GM19035 (cell line): Measurements from ENCODE around the gene FMN1.

Experiments used
- ATAC-seq: cut with Tn5 transposase; IDR thresholded peaks from one replicate; pipeline ENCODE4 v1.9.1; 2021; ENCODE audit not compliant: unreplicated experiment

Gene FMN1

DNA sequence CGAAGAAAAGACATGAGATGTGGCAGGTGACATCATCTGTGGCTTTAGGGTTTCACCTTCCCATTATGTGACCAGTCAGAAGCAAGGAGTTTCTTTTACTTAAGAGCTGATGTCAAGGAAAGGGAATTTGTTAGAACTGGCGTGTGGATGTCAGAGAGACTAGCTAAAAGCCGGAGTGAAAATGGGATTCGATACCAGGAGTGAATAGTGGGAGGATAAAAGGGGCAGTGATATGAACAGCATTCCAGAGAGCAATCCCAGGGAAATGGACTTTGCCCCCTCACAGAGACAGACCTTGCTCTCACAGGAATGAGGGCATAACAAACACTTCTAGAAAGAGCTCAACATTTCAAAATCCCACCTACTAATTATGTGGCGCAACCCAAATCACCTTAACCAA, 5.9 kb upstream of the FMN1 start:
- ATAC-seq: no peak

DNA sequence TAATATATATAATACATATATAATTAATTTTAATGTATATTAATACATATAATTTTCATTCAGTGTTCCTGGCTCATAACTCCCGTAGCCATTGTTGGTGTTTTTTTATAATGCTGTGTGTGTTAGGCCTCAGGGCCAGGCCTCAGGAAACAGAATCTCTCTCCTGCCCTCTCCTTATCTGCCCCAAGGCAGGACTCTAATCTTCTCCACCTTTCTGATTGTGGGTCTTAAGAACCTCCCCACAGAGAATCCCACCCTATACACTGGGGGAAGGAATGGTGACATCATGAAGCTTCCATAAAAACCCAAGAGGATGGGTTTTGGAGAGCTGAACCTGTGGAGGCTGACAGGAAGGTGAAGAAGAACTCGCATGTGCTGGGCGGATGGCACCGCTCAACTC, 4.0 kb upstream of the FMN1 start:
- ATAC-seq: no peak

DNA sequence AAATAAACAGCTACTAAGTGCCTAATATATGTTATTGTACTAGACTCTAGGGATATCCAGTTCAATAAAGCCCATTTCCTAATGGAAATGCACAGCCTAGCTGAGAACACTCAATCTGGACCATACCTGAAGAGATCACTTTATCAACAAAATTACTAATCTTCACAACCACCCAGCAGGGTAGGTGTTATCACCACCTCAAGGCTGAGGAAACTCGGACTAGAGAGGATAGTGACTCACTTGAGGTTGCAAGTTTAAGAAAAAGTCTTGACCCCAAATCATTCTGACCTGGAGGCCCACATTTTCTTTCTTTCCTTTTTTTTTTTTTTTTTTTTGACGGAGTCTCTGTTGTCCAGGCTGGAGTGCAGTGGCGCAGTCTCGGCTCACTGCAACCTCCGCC, 3.1 kb upstream of the FMN1 start:
- no peak for ATAC-seq

GRCh38 chr15:33194237-33194636, 277 bp downstream of the FMN1 start:
- peak; percentile 13 for ATAC-seq

GRCh38 chr15:33191591-33191990, 2.9 kb downstream of the FMN1 start:
- ATAC-seq: no peak

DNA sequence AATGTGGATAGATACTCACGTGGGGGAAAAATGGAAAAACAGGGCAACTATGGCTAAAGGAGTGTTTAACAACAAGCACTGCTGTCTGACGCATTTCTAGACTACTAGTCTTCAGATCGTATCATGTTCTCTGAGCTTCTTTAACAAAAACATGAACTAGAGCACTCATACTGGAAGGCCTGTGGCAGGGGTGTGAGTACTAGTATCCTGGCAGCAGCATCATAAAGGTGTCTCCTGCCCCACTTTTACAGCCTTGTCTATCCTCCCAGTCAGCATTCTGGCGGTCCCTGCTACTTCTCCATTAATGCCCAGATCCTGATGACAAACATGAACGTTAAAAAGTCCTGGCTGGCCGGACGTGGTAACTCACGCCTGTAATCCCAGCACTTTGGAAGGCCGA, 4.0 kb downstream of the FMN1 start:
- ATAC-seq: no peak

DNA sequence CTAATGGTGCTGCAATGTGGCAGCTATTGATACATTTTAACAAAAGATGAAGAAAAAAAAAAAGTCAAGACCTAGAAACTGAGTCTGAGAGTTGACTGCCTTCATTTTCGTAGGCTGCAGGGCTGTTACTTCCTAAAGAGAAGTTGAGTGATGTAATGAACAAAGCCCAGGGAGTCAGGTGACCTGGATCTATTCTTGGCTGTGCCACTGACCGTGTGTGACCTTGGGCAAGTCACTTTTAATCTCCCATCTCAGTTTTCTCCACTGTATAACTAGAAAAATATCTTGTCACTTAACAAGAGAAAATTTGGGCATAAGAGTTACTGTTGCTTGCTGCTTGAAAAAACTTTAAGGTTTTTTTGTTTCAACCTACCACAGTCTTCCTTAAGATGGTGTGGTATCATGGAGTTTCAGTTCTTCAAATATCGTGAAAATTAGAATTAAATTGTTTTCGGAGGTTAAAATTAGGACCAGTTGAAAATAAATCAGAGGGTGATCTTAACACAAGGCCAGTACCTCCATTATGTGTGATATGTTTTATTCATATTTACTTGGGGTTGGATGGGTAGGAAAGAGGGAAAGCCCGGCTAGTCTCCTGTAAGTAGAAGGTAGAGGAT, 5.8 kb downstream of the FMN1 start:
- no peak for ATAC-seq

DNA sequence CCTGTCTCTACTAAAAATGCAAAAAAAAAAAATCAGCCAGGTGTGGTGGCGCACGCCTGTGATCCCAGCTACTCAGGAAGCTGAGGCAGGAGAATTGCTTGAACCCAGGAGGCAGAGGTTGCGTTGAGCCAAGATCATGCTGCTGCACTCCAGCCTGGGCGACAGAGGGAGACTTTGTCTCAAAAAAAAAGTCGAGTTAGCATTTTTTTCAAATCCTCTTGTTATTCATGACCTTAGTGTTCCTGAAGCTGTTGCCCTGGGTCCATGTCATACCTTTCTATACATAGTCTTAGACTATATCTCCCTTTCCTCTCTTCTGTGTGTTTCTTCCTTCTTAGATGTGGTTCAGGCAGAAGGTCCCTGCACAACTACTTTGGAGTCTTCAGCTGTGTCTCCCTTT, 6.4 kb downstream of the FMN1 start:
- no peak for ATAC-seq

DNA sequence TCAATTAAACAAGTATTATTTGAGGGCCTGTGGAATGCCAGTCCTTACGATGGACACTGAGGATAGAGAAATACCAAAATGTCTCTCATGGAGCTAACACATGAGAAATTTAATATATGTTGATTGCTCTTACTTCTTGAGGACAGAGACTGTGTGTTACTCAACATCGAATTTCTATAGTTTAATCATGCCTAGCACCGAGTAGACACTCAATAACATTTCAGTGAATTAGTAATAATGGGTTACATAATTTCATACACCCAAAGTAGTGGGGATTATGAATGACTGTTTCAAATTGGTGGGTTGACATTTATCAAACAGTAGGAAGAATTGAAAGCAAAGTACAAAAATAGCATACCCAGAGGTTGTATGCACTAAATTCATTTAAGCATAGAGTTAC, 11.2 kb downstream of the FMN1 start:
- no peak for ATAC-seq

GRCh38 chr15:33182926-33183325, 11.6 kb downstream of the FMN1 start:
- no peak for ATAC-seq

GRCh38 chr15:33182278-33182905, 12.1 kb downstream of the FMN1 start:
- no peak for ATAC-seq

DNA sequence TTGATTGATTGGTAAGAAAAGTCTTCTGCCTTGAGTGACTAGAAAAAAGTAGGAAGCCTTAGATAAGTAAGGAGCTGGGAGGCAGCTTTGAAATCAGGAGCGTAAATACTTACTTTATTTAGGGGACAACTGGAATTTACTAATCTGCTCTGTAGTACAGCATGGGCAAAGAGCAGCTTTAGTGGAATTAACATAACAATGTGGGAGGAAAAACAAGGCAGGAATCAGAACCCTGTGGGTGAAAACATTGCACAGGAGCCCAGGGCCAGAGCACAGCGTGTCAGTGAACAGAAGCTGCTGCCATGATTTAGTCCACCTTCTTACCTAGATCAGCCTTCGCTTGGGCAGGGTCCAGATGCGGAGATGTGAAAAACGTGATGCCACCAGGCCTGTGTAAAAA, 14.6 kb downstream of the FMN1 start:
- no peak for ATAC-seq

- no peak for ATAC-seq
These were observed 23.3 kb downstream of the FMN1 start for GRCh38 chr15:33171202-33171601.

DNA sequence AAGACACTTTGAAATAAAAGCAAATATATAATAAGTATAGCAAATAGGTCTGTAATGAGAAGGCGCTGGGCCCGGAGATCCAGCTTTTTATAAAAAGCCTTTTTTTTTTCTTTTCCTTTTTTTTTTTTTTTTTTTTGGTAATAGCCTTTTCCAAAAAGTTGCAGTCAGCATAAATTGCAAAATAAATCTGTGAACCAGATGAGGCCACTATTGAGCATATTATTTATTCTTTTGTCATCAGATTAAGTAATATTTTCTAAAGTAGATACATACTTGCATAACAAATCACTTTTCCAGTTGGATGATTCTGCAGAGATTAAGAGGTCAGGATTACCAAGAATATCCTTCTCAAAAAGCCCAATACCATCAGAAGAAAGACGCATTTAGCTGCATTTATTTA, 24.9 kb downstream of the FMN1 start:
- no peak for ATAC-seq

- peak; percentile 50 for ATAC-seq
These were observed 26.1 kb downstream of the FMN1 start for GRCh38 chr15:33168444-33168843.

DNA sequence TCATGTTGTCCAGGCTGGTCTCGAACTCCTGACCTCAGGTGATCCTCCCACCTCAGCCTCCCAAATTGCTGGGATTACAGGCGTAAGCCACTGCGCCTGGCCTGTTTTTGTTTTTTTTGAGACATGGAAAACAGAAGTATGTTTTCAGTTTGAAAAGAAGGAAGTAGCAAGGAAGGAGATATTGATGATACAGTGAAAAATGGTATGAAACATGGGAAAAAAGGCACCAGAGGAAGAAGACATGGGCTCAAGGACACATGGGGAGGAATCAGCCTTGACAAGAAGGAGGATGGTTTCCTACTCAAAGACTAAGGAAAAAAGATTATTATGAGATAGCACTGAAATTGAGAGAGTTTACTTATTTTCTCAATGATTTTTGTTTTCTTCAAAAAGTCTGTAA, 30.7 kb downstream of the FMN1 start:
- ATAC-seq: no peak

DNA sequence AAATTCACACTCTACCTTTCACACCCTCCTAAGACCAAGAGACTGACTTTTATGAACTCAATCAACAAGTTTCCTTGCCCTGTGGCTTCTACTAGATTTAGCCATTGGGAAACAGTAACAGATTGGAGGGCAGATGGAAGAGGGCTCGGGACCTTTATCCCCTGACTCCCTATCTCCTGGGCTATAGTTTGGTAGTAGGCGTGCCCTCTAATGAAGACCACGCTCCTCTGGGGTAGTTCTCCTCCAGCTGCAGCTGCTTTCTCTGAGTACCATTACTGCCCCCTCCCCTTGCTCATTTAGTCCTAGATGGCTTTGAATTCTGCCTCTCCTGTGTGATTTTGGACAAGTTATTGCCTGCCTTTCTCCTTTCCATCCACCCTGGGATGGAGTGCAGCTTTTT, 33.3 kb downstream of the FMN1 start:
- no peak for ATAC-seq

GRCh38 chr15:33160581-33161165, 33.8 kb downstream of the FMN1 start:
- no peak for ATAC-seq

DNA sequence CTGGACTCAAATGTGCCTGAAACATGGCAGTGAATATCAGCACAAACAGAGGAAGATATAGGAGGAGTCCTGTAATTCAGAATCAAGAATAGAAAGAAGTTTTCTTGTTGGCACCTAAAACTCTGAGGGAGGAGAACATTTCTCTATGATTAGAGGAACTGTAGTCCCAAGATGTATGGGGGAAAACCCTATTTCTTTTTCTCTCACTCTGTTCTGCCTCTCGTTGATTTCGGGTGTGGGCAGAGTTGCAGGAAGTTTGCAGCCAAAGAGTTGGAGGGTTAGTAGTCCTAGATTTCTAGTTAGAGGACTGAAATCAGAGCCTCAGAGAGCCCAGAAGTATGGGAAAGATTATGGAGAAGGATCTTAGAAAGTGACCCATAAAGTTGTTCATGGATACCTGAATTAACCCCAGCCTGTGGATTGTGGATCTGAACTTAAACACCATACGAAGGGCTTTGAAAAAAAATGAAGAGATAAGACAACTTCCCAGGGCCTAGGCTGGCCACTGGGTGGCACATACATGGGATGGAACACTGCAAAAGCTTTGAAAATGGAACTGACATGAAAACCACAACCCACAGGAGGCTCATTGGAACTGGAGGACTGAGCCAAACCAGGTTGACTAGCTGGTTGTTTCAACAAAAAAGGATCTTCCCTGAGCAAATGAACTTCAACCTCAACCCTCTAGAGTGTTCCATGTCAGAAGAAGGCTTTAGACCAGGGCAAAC, 34.6 kb downstream of the FMN1 start:
- no peak for ATAC-seq

- no peak for ATAC-seq
These were observed 36.1 kb downstream of the FMN1 start for GRCh38 chr15:33158366-33158765.

DNA sequence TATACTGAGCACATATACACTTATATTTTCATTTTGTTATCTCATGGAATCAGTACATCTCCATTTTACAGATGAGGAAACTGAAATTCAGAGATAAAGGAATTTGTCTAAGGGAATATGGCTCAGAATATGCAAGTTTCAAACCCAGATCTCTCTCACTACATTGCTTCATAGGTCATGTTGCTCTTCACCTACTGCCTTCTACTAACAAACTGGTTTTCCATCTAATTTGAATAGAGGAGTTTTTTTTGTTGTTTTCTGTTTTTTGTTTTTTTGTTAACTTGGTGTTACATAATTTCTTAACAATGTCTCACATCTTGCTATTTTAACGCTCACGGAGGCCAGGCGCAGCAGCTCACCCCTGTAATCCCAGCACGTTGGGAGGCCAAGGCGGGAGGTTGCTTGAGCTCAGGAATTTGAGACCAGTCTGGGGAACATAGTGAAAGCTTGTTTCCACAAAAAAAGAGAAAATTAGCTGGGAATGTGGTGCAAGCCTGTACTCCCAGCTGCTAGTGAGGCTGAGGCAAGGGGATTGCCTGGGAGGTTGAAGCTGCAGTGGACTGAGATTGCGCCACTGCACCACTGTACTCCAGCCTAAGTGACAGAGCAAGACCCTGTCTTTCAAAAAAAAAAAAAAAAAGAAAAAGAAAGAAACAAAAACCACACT, 37.0 kb downstream of the FMN1 start:
- no peak for ATAC-seq
